Neural cell (in vitro differentiated cells): ENCODE results near the gene RBMS3.

ENCODE experiments used
- CTCF ChIP-seq: fragments of 450-650 bp; IDR thresholded peaks from 2 replicates; pipeline ENCODE4 v1.5.1; 2014; ENCODE audit warnings: antibody characterized with exemption, mild to moderate bottlenecking, moderate library complexity; ENCODE audit not compliant: poor library complexity, severe bottlenecking
- EZH2 ChIP-seq: fragments of 200-600, 300-800 bp; shearing (Covaris generic), sonication (generic); IDR thresholded peaks from 2 replicates; pipeline ENCODE4 v1.6.1; 2014; ENCODE audit warnings: antibody characterized with exemption, low read length, borderline replicate concordance, mild to moderate bottlenecking; ENCODE audit not compliant: insufficient read depth, poor library complexity, severe bottlenecking
- RAD21 ChIP-seq: fragments of 450-650 bp; conservative IDR thresholded peaks from 2 replicates; pipeline ENCODE4 v1.6.1; 2014; ENCODE audit warnings: antibody characterized with exemption, mild to moderate bottlenecking, moderate library complexity

DNA sequence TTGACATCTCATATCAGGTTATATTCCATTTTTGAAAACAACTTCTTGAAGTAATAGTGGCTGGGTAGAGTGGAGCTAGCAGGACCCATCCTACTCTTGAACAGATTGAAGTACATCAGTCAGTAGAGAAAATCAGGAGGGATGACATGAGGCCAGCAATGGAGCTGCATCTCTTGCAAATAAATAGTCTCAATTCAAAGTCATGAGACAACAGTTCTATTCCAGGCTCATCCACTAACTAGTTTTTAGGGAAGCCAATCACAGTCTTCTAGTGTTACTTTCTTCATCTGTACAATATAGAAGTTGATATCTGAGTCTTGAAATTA lies 477.2 kb downstream of the RBMS3 start:
- TF ChIP-seq CTCF (no peak), RAD21 (no peak), EZH2 (no peak)
